GM12878 (cell line): ENCODE measurements around the gene GTF2H1. TPM values are rescaled to one million over a fixed set of nuclear protein-coding genes. Genes with fewer than 3 reads are reported as not detected.
A peak's percentile ranks its signal among the peaks of the same experiment; 100 is the strongest.

ENCODE experiments used
- CREB1 ChIP-seq: IDR thresholded peaks from 2 replicates; pipeline ENCODE4 v1.6.1; 2012; ENCODE audit warnings: low read depth, mild to moderate bottlenecking, inconsistent platforms
- E4F1 ChIP-seq: fragments of 450-650 bp; IDR thresholded peaks from 2 replicates; pipeline ENCODE4 v1.6.1; 2018; ENCODE audit warnings: borderline replicate concordance, mild to moderate bottlenecking; ENCODE audit not compliant: partially characterized antibody
- FOXK2 ChIP-seq: fragments of 450-650 bp; IDR thresholded peaks from 2 replicates; pipeline ENCODE4 v1.6.1; 2017; ENCODE audit warnings: mild to moderate bottlenecking, moderate library complexity
- IKZF1 ChIP-seq: fragments of 450-650 bp; conservative IDR thresholded peaks from 2 replicates; pipeline ENCODE4 v1.6.1; 2017; ENCODE audit warnings: antibody characterized with exemption, mild to moderate bottlenecking
- MXI1 ChIP-seq: fragments of 150-350 bp; IDR thresholded peaks from 2 replicates; pipeline ENCODE4 v1.6.1; 2011; ENCODE audit warnings: low read depth, mild to moderate bottlenecking, inconsistent platforms, low read length, improper control_type of control experiment
- MYB ChIP-seq: fragments of 150-350 bp; IDR thresholded peaks from 2 replicates; pipeline ENCODE4 v1.6.1; 2014; ENCODE audit warnings: mild to moderate bottlenecking, low read depth, low read length, borderline replicate concordance
- MYC ChIP-seq: IDR thresholded peaks from 2 replicates; pipeline ENCODE4 v1.6.1; 2011; ENCODE audit warnings: mild to moderate bottlenecking, low read length, moderate library complexity, inconsistent platforms; ENCODE audit not compliant: insufficient read depth, insufficient replicate concordance, insufficient read length, severe bottlenecking
- PAX5 ChIP-seq: IDR thresholded peaks from 2 replicates; pipeline ENCODE4 v1.6.1; 2011; ENCODE audit warnings: low read depth, low read length, borderline replicate concordance
- PML ChIP-seq: IDR thresholded peaks from 2 replicates; pipeline ENCODE4 v1.6.1; 2012; ENCODE audit warnings: low read length, inconsistent platforms
- RELA ChIP-seq: fragments of 450-650 bp; IDR thresholded peaks from 2 replicates; pipeline ENCODE4 v1.8.0; 2014; ENCODE audit warnings: borderline replicate concordance; ENCODE audit not compliant: partially characterized antibody
- SPI1 ChIP-seq: IDR thresholded peaks from 2 replicates; pipeline ENCODE4 v1.6.1; 2011; ENCODE audit warnings: low read depth, mild to moderate bottlenecking, low read length, moderate library complexity, borderline replicate concordance; ENCODE audit not compliant: insufficient read depth
- TCF3 ChIP-seq: IDR thresholded peaks from 2 replicates; pipeline ENCODE4 v1.6.1; 2012; ENCODE audit warnings: low read depth, mild to moderate bottlenecking, low read length, borderline replicate concordance; ENCODE audit not compliant: insufficient read depth
- TCF7 ChIP-seq: IDR thresholded peaks from 2 replicates; pipeline ENCODE4 v1.6.1; 2014; ENCODE audit warnings: antibody characterized with exemption, borderline replicate concordance
- WRNIP1 ChIP-seq: IDR thresholded peaks from 2 replicates; pipeline ENCODE4 v1.6.1; 2011; ENCODE audit warnings: low read depth, low read length, improper control_type of control experiment, borderline replicate concordance
- ZBTB33 ChIP-seq: fragments of 450-650 bp; IDR thresholded peaks from 2 replicates; pipeline ENCODE4 v1.6.1; 2017; ENCODE audit warnings: mild to moderate bottlenecking
- ZNF207 ChIP-seq: fragments of 450-650 bp; IDR thresholded peaks from 2 replicates; pipeline ENCODE4 v1.6.1; 2014; ENCODE audit warnings: antibody characterized with exemption, mild to moderate bottlenecking, borderline replicate concordance
- polyA plus RNA-seq, 11 experiments: library from polyadenylated mRNA; depleted of rRNA in 4 of 11; unstranded in 6 of 11; stranded (reverse) in 5 of 11; fragments of >200 nt; fragmentation: Nextera tagmentation in 4 of 11; fragmentation: Illumina TruSeq in 1 of 11; extraction: Ambion mirVana in 4 of 11; extraction: Trizol in 1 of 11; gene quantifications; 1 replicate in 1 of 11; 2 replicates in 10 of 11; pipeline versions ENCODE4 v1.2.1 to v1.2.3, GENCODE V29; 2011 to 2016; ENCODE audit warnings: inconsistent platforms in 2 of 11, missing spikeins in 2 of 11, low read depth in 1 of 11
- total RNA-seq, 4 experiments: library from RNA; depleted of rRNA in 3 of 4; stranded (reverse); fragments of >200 nt in 3 of 4; fragmentation: Illumina TruSeq in 1 of 4; extraction: Trizol in 1 of 4; gene quantifications; 2 replicates each; pipeline versions ENCODE4 v1.2.1 to v1.2.3, GENCODE V29; 2013 to 2021
- TF ChIP-seq, protein P1 (sequence below): fragments of 450-650 bp; IDR thresholded peaks from 2 replicates; pipeline ENCODE4 v1.6.1; 2017; ENCODE audit warnings: mild to moderate bottlenecking, low read depth, inconsistent platforms; ENCODE audit not compliant: poor library complexity, severe bottlenecking
- TF ChIP-seq, protein P2 (sequence below): IDR thresholded peaks from 2 replicates; pipeline ENCODE4 v1.6.1; 2012; ENCODE audit warnings: low read depth, low read length, improper control_type of control experiment
- TF ChIP-seq, protein P3 (sequence below): IDR thresholded peaks from 2 replicates; pipeline ENCODE4 v1.6.1; 2012; ENCODE audit warnings: low read length, inconsistent platforms

The GTF2H1 gene
- total and polyA plus RNA-seq, 10 of the 15 experiments (the other 5 are each of a cell fraction or from before 2014, with no cell fraction given) = 36.7 to 68.8 (median 46.6) TPM

DNA sequence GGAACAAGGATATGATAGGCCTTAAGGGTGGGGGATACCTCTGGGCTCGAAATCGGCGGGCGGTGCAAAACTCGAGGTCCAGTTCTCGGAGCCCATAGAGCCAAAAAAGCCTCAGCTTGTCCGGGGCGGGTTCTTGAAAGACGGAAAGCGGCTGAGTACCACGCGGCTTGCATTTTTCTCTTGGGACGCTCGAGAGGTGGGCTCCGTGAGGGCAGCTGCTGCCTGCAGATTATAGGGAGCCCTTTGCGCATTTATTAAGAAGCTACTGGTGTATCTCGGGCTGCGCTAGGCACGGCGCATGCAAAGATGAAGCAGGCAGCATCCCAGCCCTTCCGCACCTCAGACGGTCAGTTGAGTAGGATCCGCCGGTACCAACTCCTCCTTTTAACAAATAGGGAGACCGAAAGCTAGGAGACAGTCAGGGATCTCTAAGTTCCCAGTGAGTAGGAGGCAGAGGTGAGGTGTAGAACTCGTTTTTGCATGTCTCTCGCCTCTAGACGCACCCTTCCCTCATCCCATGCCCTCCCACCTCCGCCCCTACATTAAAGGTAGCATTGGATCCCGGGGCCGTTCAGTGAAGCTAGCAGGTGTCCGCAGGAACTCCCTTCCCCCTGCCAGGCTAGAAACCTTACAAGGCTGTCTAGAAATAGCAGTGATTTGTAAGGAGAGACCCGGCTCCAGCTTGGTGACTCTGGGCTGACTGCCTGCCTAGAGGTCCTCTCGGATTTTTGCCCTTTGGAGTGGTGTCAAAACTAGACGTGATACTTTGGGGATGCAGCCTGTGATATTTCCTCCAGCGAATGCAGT lies 72.8 kb downstream of the GTF2H1 start (continued):
- TF ChIP-seq E4F1 (no peak), IKZF1 (no peak), MYB (no peak), FOXK2 (no peak), RELA (no peak), TCF3 (no peak), PML (0 out of 2 replicates have a peak, but pooled peaks have one; percentile 4), TCF7 (no peak), WRNIP1 (0 out of 2 replicates have a peak, but pooled peaks have one; percentile 24), ZBTB33 (no peak), MXI1 (peak; percentile 15; the same call in 1 of the 2 replicates), PAX5 (0 out of 2 replicates have a peak, but pooled peaks have one; percentile 7), ZNF207 (no peak), CREB1 (no peak), MYC (no peak), SPI1 (no peak)
- TF ChIP-seq, protein P1, sequence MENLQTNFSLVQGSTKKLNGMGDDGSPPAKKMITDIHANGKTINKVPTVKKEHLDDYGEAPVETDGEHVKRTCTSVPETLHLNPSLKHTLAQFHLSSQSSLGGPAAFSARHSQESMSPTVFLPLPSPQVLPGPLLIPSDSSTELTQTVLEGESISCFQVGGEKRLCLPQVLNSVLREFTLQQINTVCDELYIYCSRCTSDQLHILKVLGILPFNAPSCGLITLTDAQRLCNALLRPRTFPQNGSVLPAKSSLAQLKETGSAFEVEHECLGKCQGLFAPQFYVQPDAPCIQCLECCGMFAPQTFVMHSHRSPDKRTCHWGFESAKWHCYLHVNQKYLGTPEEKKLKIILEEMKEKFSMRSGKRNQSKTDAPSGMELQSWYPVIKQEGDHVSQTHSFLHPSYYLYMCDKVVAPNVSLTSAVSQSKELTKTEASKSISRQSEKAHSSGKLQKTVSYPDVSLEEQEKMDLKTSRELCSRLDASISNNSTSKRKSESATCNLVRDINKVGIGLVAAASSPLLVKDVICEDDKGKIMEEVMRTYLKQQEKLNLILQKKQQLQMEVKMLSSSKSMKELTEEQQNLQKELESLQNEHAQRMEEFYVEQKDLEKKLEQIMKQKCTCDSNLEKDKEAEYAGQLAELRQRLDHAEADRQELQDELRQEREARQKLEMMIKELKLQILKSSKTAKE = no peak
- TF ChIP-seq, protein P2, sequence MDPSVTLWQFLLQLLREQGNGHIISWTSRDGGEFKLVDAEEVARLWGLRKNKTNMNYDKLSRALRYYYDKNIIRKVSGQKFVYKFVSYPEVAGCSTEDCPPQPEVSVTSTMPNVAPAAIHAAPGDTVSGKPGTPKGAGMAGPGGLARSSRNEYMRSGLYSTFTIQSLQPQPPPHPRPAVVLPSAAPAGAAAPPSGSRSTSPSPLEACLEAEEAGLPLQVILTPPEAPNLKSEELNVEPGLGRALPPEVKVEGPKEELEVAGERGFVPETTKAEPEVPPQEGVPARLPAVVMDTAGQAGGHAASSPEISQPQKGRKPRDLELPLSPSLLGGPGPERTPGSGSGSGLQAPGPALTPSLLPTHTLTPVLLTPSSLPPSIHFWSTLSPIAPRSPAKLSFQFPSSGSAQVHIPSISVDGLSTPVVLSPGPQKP = no peak
- TF ChIP-seq, protein P3, sequence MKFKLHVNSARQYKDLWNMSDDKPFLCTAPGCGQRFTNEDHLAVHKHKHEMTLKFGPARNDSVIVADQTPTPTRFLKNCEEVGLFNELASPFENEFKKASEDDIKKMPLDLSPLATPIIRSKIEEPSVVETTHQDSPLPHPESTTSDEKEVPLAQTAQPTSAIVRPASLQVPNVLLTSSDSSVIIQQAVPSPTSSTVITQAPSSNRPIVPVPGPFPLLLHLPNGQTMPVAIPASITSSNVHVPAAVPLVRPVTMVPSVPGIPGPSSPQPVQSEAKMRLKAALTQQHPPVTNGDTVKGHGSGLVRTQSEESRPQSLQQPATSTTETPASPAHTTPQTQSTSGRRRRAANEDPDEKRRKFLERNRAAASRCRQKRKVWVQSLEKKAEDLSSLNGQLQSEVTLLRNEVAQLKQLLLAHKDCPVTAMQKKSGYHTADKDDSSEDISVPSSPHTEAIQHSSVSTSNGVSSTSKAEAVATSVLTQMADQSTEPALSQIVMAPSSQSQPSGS = no peak
